GM18519 (cell line): Measurements from ENCODE around the gene MAFB.

Source experiments
- ATAC-seq: cut with Tn5 transposase; IDR thresholded peaks from one replicate; pipeline ENCODE4 v1.9.1; 2021; ENCODE audit warnings: mild to moderate bottlenecking, moderate library complexity; ENCODE audit not compliant: unreplicated experiment, low FRiP score

Gene MAFB

GRCh38 chr20:40703975-40704530 is 15.0 kb upstream of the MAFB start:
- ATAC-seq = no peak

GRCh38 chr20:40702504-40702903 is 13.5 kb upstream of the MAFB start:
- no peak for ATAC-seq

- no peak for ATAC-seq
Measured at GRCh38 chr20:40698744-40699143, 9.7 kb upstream of the MAFB start.

GRCh38 chr20:40698281-40698680 is 9.2 kb upstream of the MAFB start:
- no peak for ATAC-seq

GRCh38 chr20:40697541-40697940 is 8.5 kb upstream of the MAFB start:
- ATAC-seq = no peak

GRCh38 chr20:40695214-40695613 is 6.2 kb upstream of the MAFB start:
- no peak for ATAC-seq

- no peak for ATAC-seq
Measured at GRCh38 chr20:40694246-40694645, 5.2 kb upstream of the MAFB start.

GRCh38 chr20:40692240-40693011 is 3.4 kb upstream of the MAFB start:
- ATAC-seq = no peak

GRCh38 chr20:40691566-40692239 is 2.7 kb upstream of the MAFB start:
- no peak for ATAC-seq

- no peak for ATAC-seq
Measured at GRCh38 chr20:40690836-40691565, 2.0 kb upstream of the MAFB start.

- peak; percentile 43 for ATAC-seq
Measured at GRCh38 chr20:40689943-40690835, 1.2 kb upstream of the MAFB start.

GRCh38 chr20:40688129-40689099 is 622 bp downstream of the MAFB start:
- no peak for ATAC-seq

- no peak for ATAC-seq
Measured at GRCh38 chr20:40687384-40688128, 1.5 kb downstream of the MAFB start.

GRCh38 chr20:40686893-40687292 is 2.1 kb downstream of the MAFB start:
- ATAC-seq = no peak

- ATAC-seq = no peak
Measured at GRCh38 chr20:40686434-40686882, 2.6 kb downstream of the MAFB start.

GRCh38 chr20:40685349-40685748 is 3.7 kb downstream of the MAFB start:
- no peak for ATAC-seq

- no peak for ATAC-seq
Measured at GRCh38 chr20:40683894-40684268, 5.2 kb downstream of the MAFB start.

GRCh38 chr20:40683221-40683893 is 5.7 kb downstream of the MAFB start:
- ATAC-seq = no peak
